GM23338 (cell line): ENCODE results near the gene HPS5. TPM values are rescaled to one million over a fixed set of nuclear protein-coding genes. Genes with fewer than 3 reads are reported as not detected.

ENCODE experiments used
- ATAC-seq: fragments of 200-7000 bp; cut with Tn5 transposase; 3 replicates; pipeline ENCODE4 v1.9.1; 2020
- DNase-seq: peaks from one replicate; pipeline ENCODE4 v3.0.0-alpha.2; 2015; ENCODE audit warnings: low spot score
- H2AFZ ChIP-seq: fragments of 200-600 bp; sonication (generic); 2 replicates; pipeline ENCODE4 v1.8.0; 2016; ENCODE audit warnings: antibody characterized with exemption, mild to moderate bottlenecking, moderate library complexity
- H3F3A ChIP-seq: fragments of 200-600 bp; sonication (generic); replicated peaks from 2 replicates; pipeline ENCODE4 v1.8.0; 2017; ENCODE audit warnings: antibody characterized with exemption, mixed run types, low read depth
- H3K27ac ChIP-seq: fragments of 200-600 bp; sonication (generic); 2 replicates; pipeline ENCODE4 v1.6.1; 2016; ENCODE audit warnings: low read depth
- H3K27me3 ChIP-seq: fragments of 200-600 bp; sonication (generic); 2 replicates; pipeline ENCODE4 v1.8.0; 2016; ENCODE audit warnings: mild to moderate bottlenecking, mixed run types, moderate library complexity; ENCODE audit not compliant: insufficient read depth
- H3K36me3 ChIP-seq: fragments of 200-600 bp; sonication (generic); 2 replicates; pipeline ENCODE4 v1.8.0; 2016; ENCODE audit warnings: mild to moderate bottlenecking; ENCODE audit not compliant: insufficient read depth
- H3K4me1 ChIP-seq: fragments of 200-600 bp; sonication (generic); 2 replicates; pipeline ENCODE4 v1.8.0; 2016; ENCODE audit warnings: mild to moderate bottlenecking, moderate library complexity; ENCODE audit not compliant: insufficient read depth
- H3K4me2 ChIP-seq: fragments of 200-600 bp; sonication (generic); 2 replicates; pipeline ENCODE4 v1.7.1; 2017; ENCODE audit warnings: mixed run types
- H3K4me3 ChIP-seq: fragments of 200-600 bp; sonication (generic); 2 replicates; pipeline ENCODE4 v1.6.1; 2016; ENCODE audit warnings: mixed run types
- H3K79me2 ChIP-seq: fragments of 200-600 bp; sonication (generic); replicated peaks from 2 replicates; pipeline ENCODE4 v1.8.0; 2017; ENCODE audit warnings: mild to moderate bottlenecking; ENCODE audit not compliant: insufficient read depth
- H3K9me2 ChIP-seq: fragments of 200-600 bp; sonication (generic); 2 replicates; pipeline ENCODE4 v1.8.0; 2017; ENCODE audit not compliant: insufficient read depth
- H4K20me1 ChIP-seq: fragments of 200-600 bp; sonication (generic); replicated peaks from 2 replicates; pipeline ENCODE4 v1.8.0; 2017; ENCODE audit warnings: mild to moderate bottlenecking; ENCODE audit not compliant: insufficient read depth
- H3K27ac Mint-ChIP-seq: 2 replicates; pipeline ENCODE4 v1.8.0; 2020; ENCODE audit warnings: inconsistent platforms, mild to moderate bottlenecking, moderate library complexity, mixed read lengths
- H3K27me3 Mint-ChIP-seq: 3 replicates; pipeline ENCODE4 v1.8.0; 2022; ENCODE audit warnings: low read depth, mild to moderate bottlenecking, moderate library complexity, mixed read lengths, inconsistent platforms; ENCODE audit not compliant: insufficient read depth, poor library complexity
- H3K36me3 Mint-ChIP-seq: 3 replicates; pipeline ENCODE4 v1.8.0; 2021; ENCODE audit warnings: low read depth, mild to moderate bottlenecking, inconsistent platforms, moderate library complexity, mixed read lengths
- H3K4me1 Mint-ChIP-seq: 3 replicates; pipeline ENCODE4 v1.8.0; 2020; ENCODE audit warnings: mild to moderate bottlenecking, inconsistent platforms, mixed read lengths
- H3K4me3 Mint-ChIP-seq: 3 replicates; pipeline ENCODE4 v1.8.0; 2021; ENCODE audit warnings: moderate library complexity, mild to moderate bottlenecking, inconsistent platforms, mixed read lengths
- H3K9me3 Mint-ChIP-seq: 3 replicates; pipeline ENCODE4 v1.8.0; 2020; ENCODE audit warnings: moderate library complexity, mild to moderate bottlenecking, inconsistent platforms, mixed read lengths
- CREB1 ChIP-seq: fragments of 250-450 bp; sonication (Bioruptor Pico); IDR thresholded peaks from 2 replicates; pipeline ENCODE4 v1.5.0; 2020; ENCODE audit warnings: low read depth, mild to moderate bottlenecking, moderate library complexity
- CTCF ChIP-seq, 2 experiments: fragments of 200-600 bp in 1 of 2; sonication (generic) in 1 of 2; conservative IDR thresholded peaks; 2 replicates each; pipeline versions ENCODE4 v1.5.1 to v1.6.1; 2016 to 2017; ENCODE audit warnings: antibody characterized with exemption in 2 of 2, low read depth in 2 of 2, mild to moderate bottlenecking in 2 of 2, moderate library complexity in 1 of 2
- EZH2 ChIP-seq: fragments of 200-600 bp; sonication (generic); IDR thresholded peaks from one replicate; pipeline ENCODE4 v1.8.0; 2017; ENCODE audit warnings: antibody characterized with exemption, mild to moderate bottlenecking, low read depth; ENCODE audit not compliant: unreplicated experiment
- EZH2phosphoT487 ChIP-seq: fragments of 200-600 bp; sonication (generic); IDR thresholded peaks from one replicate; pipeline ENCODE4 v1.8.1; 2018; ENCODE audit warnings: antibody characterized with exemption; ENCODE audit not compliant: unreplicated experiment
- JUNB ChIP-seq: IDR thresholded peaks from one replicate; pipeline ENCODE4 v1.6.1; 2016; ENCODE audit warnings: antibody characterized with exemption; ENCODE audit not compliant: unreplicated experiment
- NANOG ChIP-seq: IDR thresholded peaks from 2 replicates; pipeline ENCODE4 v1.6.1; 2016; ENCODE audit warnings: antibody characterized with exemption, borderline replicate concordance
- POLR2AphosphoS5 ChIP-seq: IDR thresholded peaks from 2 replicates; pipeline ENCODE4 v1.6.1; 2016; ENCODE audit warnings: antibody characterized with exemption, low read depth
- STAT1 ChIP-seq: IDR thresholded peaks from one replicate; pipeline ENCODE4 v1.6.1; 2016; ENCODE audit warnings: antibody characterized with exemption; ENCODE audit not compliant: unreplicated experiment
- ZNF114 ChIP-seq: fragments of 250-450 bp; sonication (Bioruptor Pico); IDR thresholded peaks from 2 replicates; pipeline ENCODE4 v1.5.0; 2020; ENCODE audit warnings: mild to moderate bottlenecking, moderate library complexity
- ZNF331 ChIP-seq: fragments of 250-450 bp; sonication (Bioruptor Pico); IDR thresholded peaks from 2 replicates; pipeline ENCODE4 v1.5.0; 2020; ENCODE audit warnings: low read depth, mild to moderate bottlenecking, moderate library complexity
- polyA plus RNA-seq: library from polyadenylated mRNA; unstranded; fragments of >200 nt; fragmentation: Nextera tagmentation; extraction: Ambion mirVana; gene quantifications from 2 replicates; pipeline ENCODE4 v1.2.1, GENCODE V29; 2016
- total RNA-seq: library from RNA; depleted of rRNA; stranded (reverse); fragments of >200 nt; shearing (Covaris generic); gene quantifications from 2 replicates; pipeline ENCODE4 v1.2.3, GENCODE V29; 2014
- TF ChIP-seq, protein P1 (sequence below): IDR thresholded peaks from one replicate; pipeline ENCODE4 v1.6.1; 2018; ENCODE audit warnings: antibody characterized with exemption; ENCODE audit not compliant: unreplicated experiment
- TF ChIP-seq, protein P2 (sequence below): fragments of 250-450 bp; sonication (Bioruptor Pico); IDR thresholded peaks from 2 replicates; pipeline ENCODE4 v1.5.0; 2020; ENCODE audit warnings: mild to moderate bottlenecking, moderate library complexity
- TF ChIP-seq, protein P3 (sequence below): IDR thresholded peaks from 2 replicates; pipeline ENCODE4 v1.6.1; 2016; ENCODE audit warnings: antibody characterized with exemption

The HPS5 gene
- total and polyA plus RNA-seq, 2 experiments from 2014 or later: 11.5 to 18.6 TPM

DNA sequence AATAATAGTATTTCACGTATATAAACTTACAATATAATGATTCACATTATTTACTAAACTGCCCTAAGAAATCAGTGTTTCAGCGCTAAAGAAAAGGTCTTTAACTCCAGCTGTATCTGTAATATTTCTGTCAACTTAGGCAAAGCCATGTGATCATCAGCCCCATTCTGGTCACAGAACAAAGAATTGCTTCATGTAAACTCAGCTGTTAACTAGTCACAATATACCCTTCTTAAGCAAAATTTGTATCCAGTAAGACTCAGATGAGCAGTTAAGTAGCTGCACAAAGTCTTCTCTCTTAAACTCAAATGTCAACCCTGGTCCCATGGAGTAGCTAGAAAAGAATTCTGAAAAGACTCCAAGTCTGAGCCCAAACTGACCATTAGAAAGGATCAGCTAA, 26.6 kb downstream of the HPS5 start:
- Histone ChIP-seq H2AFZ (no peak overlapping the region), H4K20me1 (peaks cover 3% of the 10 kb centered on the region), H3F3A (no peaks in the 10 kb centered on the region), H3K4me3 (no peak overlapping the region), H3K27me3 (no peaks in the 10 kb centered on the region), H3K27ac (no peak overlapping the region), H3K4me1 (no peaks in the 10 kb centered on the region), H3K36me3 (peaks cover 65% of the 10 kb centered on the region), H3K9me2 (no peaks in the 10 kb centered on the region), H3K4me2 (no peak overlapping the region), H3K79me2 (no peaks in the 10 kb centered on the region)
- TF ChIP-seq JUNB (no peak), CREB1 (CRISPR knock-in tag) (no peak), EZH2 (no peak), STAT1 (no peak), EZH2phosphoT487 (no peak), CTCF (conservative IDR thresholded peaks at IDR 0.05; ENCODE audit: low read depth in 2 of 2) (no peak), NANOG (no peak), ZNF331 (CRISPR knock-in tag) (no peak), ZNF114 (CRISPR knock-in tag) (no peak), POLR2AphosphoS5 (no peak)
- TF ChIP-seq, protein P1, sequence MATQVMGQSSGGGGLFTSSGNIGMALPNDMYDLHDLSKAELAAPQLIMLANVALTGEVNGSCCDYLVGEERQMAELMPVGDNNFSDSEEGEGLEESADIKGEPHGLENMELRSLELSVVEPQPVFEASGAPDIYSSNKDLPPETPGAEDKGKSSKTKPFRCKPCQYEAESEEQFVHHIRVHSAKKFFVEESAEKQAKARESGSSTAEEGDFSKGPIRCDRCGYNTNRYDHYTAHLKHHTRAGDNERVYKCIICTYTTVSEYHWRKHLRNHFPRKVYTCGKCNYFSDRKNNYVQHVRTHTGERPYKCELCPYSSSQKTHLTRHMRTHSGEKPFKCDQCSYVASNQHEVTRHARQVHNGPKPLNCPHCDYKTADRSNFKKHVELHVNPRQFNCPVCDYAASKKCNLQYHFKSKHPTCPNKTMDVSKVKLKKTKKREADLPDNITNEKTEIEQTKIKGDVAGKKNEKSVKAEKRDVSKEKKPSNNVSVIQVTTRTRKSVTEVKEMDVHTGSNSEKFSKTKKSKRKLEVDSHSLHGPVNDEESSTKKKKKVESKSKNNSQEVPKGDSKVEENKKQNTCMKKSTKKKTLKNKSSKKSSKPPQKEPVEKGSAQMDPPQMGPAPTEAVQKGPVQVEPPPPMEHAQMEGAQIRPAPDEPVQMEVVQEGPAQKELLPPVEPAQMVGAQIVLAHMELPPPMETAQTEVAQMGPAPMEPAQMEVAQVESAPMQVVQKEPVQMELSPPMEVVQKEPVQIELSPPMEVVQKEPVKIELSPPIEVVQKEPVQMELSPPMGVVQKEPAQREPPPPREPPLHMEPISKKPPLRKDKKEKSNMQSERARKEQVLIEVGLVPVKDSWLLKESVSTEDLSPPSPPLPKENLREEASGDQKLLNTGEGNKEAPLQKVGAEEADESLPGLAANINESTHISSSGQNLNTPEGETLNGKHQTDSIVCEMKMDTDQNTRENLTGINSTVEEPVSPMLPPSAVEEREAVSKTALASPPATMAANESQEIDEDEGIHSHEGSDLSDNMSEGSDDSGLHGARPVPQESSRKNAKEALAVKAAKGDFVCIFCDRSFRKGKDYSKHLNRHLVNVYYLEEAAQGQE: no peak
- TF ChIP-seq, protein P2, sequence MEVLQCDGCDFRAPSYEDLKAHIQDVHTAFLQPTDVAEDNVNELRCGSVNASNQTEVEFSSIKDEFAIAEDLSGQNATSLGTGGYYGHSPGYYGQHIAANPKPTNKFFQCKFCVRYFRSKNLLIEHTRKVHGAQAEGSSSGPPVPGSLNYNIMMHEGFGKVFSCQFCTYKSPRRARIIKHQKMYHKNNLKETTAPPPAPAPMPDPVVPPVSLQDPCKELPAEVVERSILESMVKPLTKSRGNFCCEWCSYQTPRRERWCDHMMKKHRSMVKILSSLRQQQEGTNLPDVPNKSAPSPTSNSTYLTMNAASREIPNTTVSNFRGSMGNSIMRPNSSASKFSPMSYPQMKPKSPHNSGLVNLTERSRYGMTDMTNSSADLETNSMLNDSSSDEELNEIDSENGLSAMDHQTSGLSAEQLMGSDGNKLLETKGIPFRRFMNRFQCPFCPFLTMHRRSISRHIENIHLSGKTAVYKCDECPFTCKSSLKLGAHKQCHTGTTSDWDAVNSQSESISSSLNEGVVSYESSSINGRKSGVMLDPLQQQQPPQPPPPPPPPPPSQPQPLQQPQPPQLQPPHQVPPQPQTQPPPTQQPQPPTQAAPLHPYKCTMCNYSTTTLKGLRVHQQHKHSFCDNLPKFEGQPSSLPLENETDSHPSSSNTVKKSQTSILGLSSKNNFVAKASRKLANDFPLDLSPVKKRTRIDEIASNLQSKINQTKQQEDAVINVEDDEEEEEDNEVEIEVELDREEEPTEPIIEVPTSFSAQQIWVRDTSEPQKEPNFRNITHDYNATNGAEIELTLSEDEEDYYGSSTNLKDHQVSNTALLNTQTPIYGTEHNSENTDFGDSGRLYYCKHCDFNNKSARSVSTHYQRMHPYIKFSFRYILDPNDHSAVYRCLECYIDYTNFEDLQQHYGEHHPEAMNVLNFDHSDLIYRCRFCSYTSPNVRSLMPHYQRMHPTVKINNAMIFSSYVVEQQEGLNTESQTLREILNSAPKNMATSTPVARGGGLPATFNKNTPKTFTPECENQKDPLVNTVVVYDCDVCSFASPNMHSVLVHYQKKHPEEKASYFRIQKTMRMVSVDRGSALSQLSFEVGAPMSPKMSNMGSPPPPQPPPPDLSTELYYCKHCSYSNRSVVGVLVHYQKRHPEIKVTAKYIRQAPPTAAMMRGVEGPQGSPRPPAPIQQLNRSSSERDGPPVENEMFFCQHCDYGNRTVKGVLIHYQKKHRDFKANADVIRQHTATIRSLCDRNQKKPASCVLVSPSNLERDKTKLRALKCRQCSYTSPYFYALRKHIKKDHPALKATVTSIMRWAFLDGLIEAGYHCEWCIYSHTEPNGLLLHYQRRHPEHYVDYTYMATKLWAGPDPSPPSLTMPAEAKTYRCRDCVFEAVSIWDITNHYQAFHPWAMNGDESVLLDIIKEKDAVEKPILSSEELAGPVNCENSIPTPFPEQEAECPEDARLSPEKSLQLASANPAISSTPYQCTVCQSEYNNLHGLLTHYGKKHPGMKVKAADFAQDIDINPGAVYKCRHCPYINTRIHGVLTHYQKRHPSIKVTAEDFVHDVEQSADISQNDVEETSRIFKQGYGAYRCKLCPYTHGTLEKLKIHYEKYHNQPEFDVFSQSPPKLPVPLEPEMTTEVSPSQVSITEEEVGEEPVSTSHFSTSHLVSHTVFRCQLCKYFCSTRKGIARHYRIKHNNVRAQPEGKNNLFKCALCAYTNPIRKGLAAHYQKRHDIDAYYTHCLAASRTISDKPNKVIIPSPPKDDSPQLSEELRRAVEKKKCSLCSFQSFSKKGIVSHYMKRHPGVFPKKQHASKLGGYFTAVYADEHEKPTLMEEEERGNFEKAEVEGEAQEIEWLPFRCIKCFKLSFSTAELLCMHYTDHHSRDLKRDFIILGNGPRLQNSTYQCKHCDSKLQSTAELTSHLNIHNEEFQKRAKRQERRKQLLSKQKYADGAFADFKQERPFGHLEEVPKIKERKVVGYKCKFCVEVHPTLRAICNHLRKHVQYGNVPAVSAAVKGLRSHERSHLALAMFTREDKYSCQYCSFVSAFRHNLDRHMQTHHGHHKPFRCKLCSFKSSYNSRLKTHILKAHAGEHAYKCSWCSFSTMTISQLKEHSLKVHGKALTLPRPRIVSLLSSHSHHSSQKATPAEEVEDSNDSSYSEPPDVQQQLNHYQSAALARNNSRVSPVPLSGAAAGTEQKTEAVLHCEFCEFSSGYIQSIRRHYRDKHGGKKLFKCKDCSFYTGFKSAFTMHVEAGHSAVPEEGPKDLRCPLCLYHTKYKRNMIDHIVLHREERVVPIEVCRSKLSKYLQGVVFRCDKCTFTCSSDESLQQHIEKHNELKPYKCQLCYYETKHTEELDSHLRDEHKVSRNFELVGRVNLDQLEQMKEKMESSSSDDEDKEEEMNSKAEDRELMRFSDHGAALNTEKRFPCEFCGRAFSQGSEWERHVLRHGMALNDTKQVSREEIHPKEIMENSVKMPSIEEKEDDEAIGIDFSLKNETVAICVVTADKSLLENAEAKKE (CRISPR knock-in tag): no peak
- TF ChIP-seq, protein P3, sequence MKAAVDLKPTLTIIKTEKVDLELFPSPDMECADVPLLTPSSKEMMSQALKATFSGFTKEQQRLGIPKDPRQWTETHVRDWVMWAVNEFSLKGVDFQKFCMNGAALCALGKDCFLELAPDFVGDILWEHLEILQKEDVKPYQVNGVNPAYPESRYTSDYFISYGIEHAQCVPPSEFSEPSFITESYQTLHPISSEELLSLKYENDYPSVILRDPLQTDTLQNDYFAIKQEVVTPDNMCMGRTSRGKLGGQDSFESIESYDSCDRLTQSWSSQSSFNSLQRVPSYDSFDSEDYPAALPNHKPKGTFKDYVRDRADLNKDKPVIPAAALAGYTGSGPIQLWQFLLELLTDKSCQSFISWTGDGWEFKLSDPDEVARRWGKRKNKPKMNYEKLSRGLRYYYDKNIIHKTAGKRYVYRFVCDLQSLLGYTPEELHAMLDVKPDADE: no peak
- Mint-ChIP-seq H3K9me3 (no peaks in the 10 kb centered on the region), H3K27ac (no peak overlapping the region), H3K36me3 (peaks cover 82% of the 10 kb centered on the region), H3K27me3 (no peaks in the 10 kb centered on the region), H3K4me1 (no peaks in the 10 kb centered on the region), H3K4me3 (no peak overlapping the region)
- DNase-seq (no peak), ATAC-seq (no peak)
